ENCODE results near the gene TARS2.

DNA sequence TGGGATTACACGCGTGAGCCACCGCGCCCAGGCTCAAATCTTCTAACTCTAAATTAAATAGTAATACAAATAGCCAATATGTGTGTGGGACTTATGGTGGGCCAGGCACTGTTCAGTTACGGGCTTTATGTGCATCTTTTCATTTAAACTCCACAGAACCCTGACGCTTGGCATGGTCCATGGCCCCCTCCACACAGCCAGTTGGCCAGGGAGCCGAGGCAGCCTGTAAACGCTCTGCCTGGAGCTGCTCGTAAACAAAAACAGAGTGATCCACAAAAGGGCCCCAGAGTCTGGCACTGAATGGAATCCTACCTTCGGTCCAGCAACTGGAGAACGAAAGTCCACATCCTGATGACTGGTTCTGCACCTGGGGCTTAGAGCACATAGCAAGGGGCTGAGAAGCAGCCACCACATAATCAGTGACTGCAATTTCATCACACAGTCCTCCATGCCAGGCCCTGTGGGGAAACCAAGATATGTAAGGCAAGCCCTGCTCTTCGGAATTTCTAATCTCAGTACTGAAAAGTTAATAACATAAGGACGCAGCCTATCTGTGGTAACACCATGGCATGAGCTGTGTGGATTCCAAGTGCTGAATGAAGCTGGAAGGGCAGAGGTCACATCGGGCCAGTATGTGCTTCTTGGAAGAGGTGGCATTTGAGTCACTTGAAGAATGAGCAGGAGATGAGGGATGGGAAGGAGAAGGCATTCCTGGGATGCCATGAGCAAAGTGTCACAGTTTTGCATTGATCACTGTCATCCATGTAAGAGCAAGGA lies 48.5 kb downstream of the TARS2 start:
- TF ChIP-seq, protein P1, sequence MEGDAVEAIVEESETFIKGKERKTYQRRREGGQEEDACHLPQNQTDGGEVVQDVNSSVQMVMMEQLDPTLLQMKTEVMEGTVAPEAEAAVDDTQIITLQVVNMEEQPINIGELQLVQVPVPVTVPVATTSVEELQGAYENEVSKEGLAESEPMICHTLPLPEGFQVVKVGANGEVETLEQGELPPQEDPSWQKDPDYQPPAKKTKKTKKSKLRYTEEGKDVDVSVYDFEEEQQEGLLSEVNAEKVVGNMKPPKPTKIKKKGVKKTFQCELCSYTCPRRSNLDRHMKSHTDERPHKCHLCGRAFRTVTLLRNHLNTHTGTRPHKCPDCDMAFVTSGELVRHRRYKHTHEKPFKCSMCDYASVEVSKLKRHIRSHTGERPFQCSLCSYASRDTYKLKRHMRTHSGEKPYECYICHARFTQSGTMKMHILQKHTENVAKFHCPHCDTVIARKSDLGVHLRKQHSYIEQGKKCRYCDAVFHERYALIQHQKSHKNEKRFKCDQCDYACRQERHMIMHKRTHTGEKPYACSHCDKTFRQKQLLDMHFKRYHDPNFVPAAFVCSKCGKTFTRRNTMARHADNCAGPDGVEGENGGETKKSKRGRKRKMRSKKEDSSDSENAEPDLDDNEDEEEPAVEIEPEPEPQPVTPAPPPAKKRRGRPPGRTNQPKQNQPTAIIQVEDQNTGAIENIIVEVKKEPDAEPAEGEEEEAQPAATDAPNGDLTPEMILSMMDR (IDR thresholded peaks at IDR 0.05) = no peak
- no peak for TF ChIP-seq EZH2phosphoT487 (IDR thresholded peaks at IDR 0.05)

Measured in neural progenitor cell (in vitro differentiated cells).